ENCODE results near the gene BLOC1S5. TPM values are rescaled to one million over a fixed set of nuclear protein-coding genes. Genes with fewer than 3 reads are reported as not detected.

Gene BLOC1S5
- polyA plus RNA-seq, 3 donors, result 3.7 to 11.7 (median 9.2) TPM

DNA sequence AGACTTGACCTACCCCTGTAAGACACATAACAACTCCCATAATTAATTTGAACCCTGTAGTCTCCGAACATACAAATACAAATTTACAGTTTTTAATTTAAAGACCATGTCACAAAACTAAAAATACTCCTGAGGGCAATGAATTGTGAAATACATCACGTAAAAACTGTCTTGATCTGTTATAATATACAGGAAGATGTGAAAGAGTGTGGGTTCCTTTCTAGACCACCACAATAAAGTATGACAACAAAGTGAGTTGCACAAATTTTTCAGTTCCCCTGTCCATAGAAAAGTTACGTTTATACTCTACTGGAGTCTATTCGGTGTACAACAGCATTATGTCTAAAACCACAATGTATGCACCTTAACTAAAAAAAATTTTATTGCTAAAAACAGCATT is 11.0 kb upstream of the BLOC1S5 start:
- H3K36me3 ChIP-seq (replicated peaks in 1 of 2; ENCODE audit: control insufficient read depth in 1 of 2, insufficient read depth in 2 of 2, low read length in 2 of 2), result no peaks in the 10 kb centered on the region
- peak overlapping the region; percentile 43 for H2AFZ ChIP-seq (ENCODE audit: insufficient read depth, low read depth, low read length, poor library complexity, severe bottlenecking)
- intact Hi-C loops (cut with micrococcal nuclease), result no loop called here
- no peaks in the 10 kb centered on the region for H3K27me3 ChIP-seq (ENCODE audit: control insufficient read depth in 2 of 2, insufficient read depth in 2 of 2, low read length in 2 of 2)
- no peaks in the 10 kb centered on the region for H3K9me3 ChIP-seq (replicated peaks in 1 of 2; ENCODE audit: control insufficient read depth in 1 of 2, insufficient read depth in 1 of 2, low read length in 2 of 2)
- TF ChIP-seq, protein P1, sequence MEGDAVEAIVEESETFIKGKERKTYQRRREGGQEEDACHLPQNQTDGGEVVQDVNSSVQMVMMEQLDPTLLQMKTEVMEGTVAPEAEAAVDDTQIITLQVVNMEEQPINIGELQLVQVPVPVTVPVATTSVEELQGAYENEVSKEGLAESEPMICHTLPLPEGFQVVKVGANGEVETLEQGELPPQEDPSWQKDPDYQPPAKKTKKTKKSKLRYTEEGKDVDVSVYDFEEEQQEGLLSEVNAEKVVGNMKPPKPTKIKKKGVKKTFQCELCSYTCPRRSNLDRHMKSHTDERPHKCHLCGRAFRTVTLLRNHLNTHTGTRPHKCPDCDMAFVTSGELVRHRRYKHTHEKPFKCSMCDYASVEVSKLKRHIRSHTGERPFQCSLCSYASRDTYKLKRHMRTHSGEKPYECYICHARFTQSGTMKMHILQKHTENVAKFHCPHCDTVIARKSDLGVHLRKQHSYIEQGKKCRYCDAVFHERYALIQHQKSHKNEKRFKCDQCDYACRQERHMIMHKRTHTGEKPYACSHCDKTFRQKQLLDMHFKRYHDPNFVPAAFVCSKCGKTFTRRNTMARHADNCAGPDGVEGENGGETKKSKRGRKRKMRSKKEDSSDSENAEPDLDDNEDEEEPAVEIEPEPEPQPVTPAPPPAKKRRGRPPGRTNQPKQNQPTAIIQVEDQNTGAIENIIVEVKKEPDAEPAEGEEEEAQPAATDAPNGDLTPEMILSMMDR (IDR thresholded peaks at IDR 0.05), result no peak
- peak overlapping the region; percentile 65 to 89 (median 75) for H3K27ac Mint-ChIP-seq
- H3K36me3 Mint-ChIP-seq, result peaks cover 2 to 5% of the 10 kb centered on the region in 2 donors
- DNase-seq, result peak in 1 of 3 donors; percentile 19
- H3K9ac ChIP-seq (ENCODE audit: insufficient read depth, low read length, poor library complexity, severe bottlenecking), result no peak overlapping the region
- H3K4me3 ChIP-seq (replicated peaks in 1 of 3; ENCODE audit: low read depth in 2 of 3, low read length in 3 of 3), result peak overlapping the region in 1 of 3 experiments; percentile 23
- H3K27ac ChIP-seq (ENCODE audit: low read depth in 1 of 2, low read length in 2 of 2), result peak overlapping the region in 1 of 2 donors; percentile 68
- H3K4me2 ChIP-seq (replicated peaks; ENCODE audit: extremely low read depth, low read length, poor library complexity, severe bottlenecking), result peak overlapping the region; percentile 23
- H3K4me1 Mint-ChIP-seq, result peaks cover 58% of the 10 kb centered on the region
- peaks cover 0 to 1% (median 0%) of the 10 kb centered on the region in 7 donors for H3K9me3 Mint-ChIP-seq
- peak overlapping the region in 1 of 2 donors; percentile 72 for H3K4me3 Mint-ChIP-seq
- no peaks in the 10 kb centered on the region for H4K20me1 ChIP-seq (ENCODE audit: insufficient read depth, low read length)
- no CpG with 5 or more reads among the region's 4 CpGs for WGBS (ENCODE audit: insufficient coverage)
- H3K79me2 ChIP-seq (ENCODE audit: insufficient read depth, low read length), result peaks cover 15% of the 10 kb centered on the region
- H3K4me1 ChIP-seq (ENCODE audit: control insufficient read depth in 1 of 2, insufficient read depth in 2 of 2, low read length in 2 of 2), result peaks cover 33 to 46% of the 10 kb centered on the region in 2 donors
- no peaks in the 10 kb centered on the region for H3K27me3 Mint-ChIP-seq (ENCODE audit: low read depth in 3 of 3)

DNA sequence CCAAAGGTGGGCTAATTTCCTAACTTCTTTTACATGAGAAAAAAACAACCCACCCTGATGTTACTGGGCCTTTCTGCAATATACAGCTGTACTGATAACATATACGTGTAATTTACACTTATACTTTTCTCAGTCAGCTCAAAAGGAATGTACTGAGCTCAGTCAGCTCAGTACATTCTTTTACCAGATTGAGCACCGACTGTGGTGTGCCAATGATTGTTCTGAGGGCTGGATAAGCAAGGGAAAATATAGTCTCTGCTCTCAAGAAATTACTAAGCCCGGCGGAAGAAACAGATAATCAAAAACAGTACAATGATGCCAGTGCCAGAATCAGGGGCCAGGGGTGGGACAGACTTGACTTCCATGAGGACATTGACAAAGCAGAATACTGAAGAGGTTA is 10.0 kb upstream of the BLOC1S5 start:
- H3K9me3 ChIP-seq (replicated peaks in 1 of 2; ENCODE audit: control insufficient read depth in 1 of 2, insufficient read depth in 1 of 2, low read length in 2 of 2), result no peaks in the 10 kb centered on the region
- intact Hi-C loops (cut with micrococcal nuclease), result no loop called here
- H3K9me3 Mint-ChIP-seq, result peaks cover 0 to 1% (median 0%) of the 10 kb centered on the region in 7 donors
- peaks cover 26 to 36% of the 10 kb centered on the region in 2 donors for H3K4me1 ChIP-seq (ENCODE audit: control insufficient read depth in 1 of 2, insufficient read depth in 2 of 2, low read length in 2 of 2)
- peaks cover 48% of the 10 kb centered on the region for H3K4me1 Mint-ChIP-seq
- H3K36me3 Mint-ChIP-seq, result peaks cover 2 to 5% of the 10 kb centered on the region in 2 donors
- H3K27me3 ChIP-seq (ENCODE audit: control insufficient read depth in 2 of 2, insufficient read depth in 2 of 2, low read length in 2 of 2), result no peaks in the 10 kb centered on the region
- no peaks in the 10 kb centered on the region for H4K20me1 ChIP-seq (ENCODE audit: insufficient read depth, low read length)
- no peak for DNase-seq
- H3K27me3 Mint-ChIP-seq (ENCODE audit: low read depth in 3 of 3), result no peaks in the 10 kb centered on the region
- H3K9ac ChIP-seq (ENCODE audit: insufficient read depth, low read length, poor library complexity, severe bottlenecking), result no peak overlapping the region
- no peaks in the 10 kb centered on the region for H3K36me3 ChIP-seq (replicated peaks in 1 of 2; ENCODE audit: control insufficient read depth in 1 of 2, insufficient read depth in 2 of 2, low read length in 2 of 2)
- TF ChIP-seq, protein P1 (IDR thresholded peaks at IDR 0.05), result no peak
- no peak overlapping the region for H3K4me2 ChIP-seq (replicated peaks; ENCODE audit: extremely low read depth, low read length, poor library complexity, severe bottlenecking)
- 97% methylated on average over 3 of the region's 4 CpGs for WGBS (ENCODE audit: insufficient coverage)
- no peak overlapping the region for H3K4me3 ChIP-seq (replicated peaks in 1 of 3; ENCODE audit: low read depth in 2 of 3, low read length in 3 of 3)
- peaks cover 13% of the 10 kb centered on the region for H3K79me2 ChIP-seq (ENCODE audit: insufficient read depth, low read length)
- peak overlapping the region in 5 of 7 donors; percentile 2 to 87 (median 75) for H3K27ac Mint-ChIP-seq
- no peak overlapping the region for H3K4me3 Mint-ChIP-seq
- H2AFZ ChIP-seq (ENCODE audit: insufficient read depth, low read depth, low read length, poor library complexity, severe bottlenecking), result peak overlapping the region; percentile 1
- peak overlapping the region in 1 of 2 donors; percentile 68 for H3K27ac ChIP-seq (ENCODE audit: low read depth in 1 of 2, low read length in 2 of 2)

Measured in CD14-positive monocyte (primary cell).